Mesenchymal stem cell (in vitro differentiated cells and primary cell): ENCODE data around the gene CYP24A1.

ENCODE experiments used
- DNase-seq: peaks from one replicate; pipeline ENCODE4 v3.0.0-alpha.2; 2013
- H2AFZ ChIP-seq: one replicate; pipeline ENCODE4 v1.6.1; 2013; ENCODE audit warnings: low read depth, mild to moderate bottlenecking, control low read depth, inconsistent platforms, low read length, moderate library complexity
- H2AK5ac ChIP-seq: 2 replicates; pipeline ENCODE4 v1.6.1; 2013; ENCODE audit warnings: low read length, moderate library complexity, mild to moderate bottlenecking, inconsistent platforms; ENCODE audit not compliant: severe bottlenecking
- H2BK120ac ChIP-seq: one replicate; pipeline ENCODE4 v1.6.1; 2013; ENCODE audit warnings: low read depth, mild to moderate bottlenecking, inconsistent platforms, low read length, moderate library complexity
- H2BK12ac ChIP-seq, 2 experiments: one replicate each; pipeline ENCODE4 v1.6.1; 2013; ENCODE audit warnings: inconsistent platforms in 2 of 2, low read length in 2 of 2, mild to moderate bottlenecking in 2 of 2, moderate library complexity in 2 of 2, control low read depth in 1 of 2
- H2BK15ac ChIP-seq: one replicate; pipeline ENCODE4 v1.6.1; 2013; ENCODE audit warnings: mild to moderate bottlenecking, low read depth, inconsistent platforms; ENCODE audit not compliant: poor library complexity, severe bottlenecking
- H2BK5ac ChIP-seq: 2 replicates; pipeline ENCODE4 v1.6.1; 2013; ENCODE audit warnings: low read depth, mild to moderate bottlenecking, low read length, control low read depth, inconsistent platforms; ENCODE audit not compliant: poor library complexity, severe bottlenecking
- H3K14ac ChIP-seq, 2 experiments: one replicate each; pipeline ENCODE4 v1.6.1; 2013; ENCODE audit warnings: inconsistent platforms in 2 of 2, low read length in 2 of 2, control low read depth in 1 of 2, mild to moderate bottlenecking in 1 of 2, moderate library complexity in 1 of 2
- H3K18ac ChIP-seq, 2 experiments: one replicate each; pipeline ENCODE4 v1.6.1; 2013; ENCODE audit warnings: inconsistent platforms in 2 of 2, low read length in 2 of 2, control low read depth in 1 of 2, low read depth in 1 of 2, mild to moderate bottlenecking in 1 of 2
- H3K23ac ChIP-seq, 2 experiments: one replicate each; pipeline ENCODE4 v1.6.1; 2013; ENCODE audit warnings: inconsistent platforms in 2 of 2, low read length in 2 of 2, mild to moderate bottlenecking in 2 of 2, moderate library complexity in 2 of 2, control low read depth in 1 of 2
- H3K27ac ChIP-seq: 2 replicates; pipeline ENCODE4 v1.5.1; 2013; ENCODE audit warnings: mild to moderate bottlenecking, moderate library complexity, low read length, control low read depth, inconsistent platforms; ENCODE audit not compliant: poor library complexity, severe bottlenecking
- H3K27me3 ChIP-seq, 2 experiments: 2 replicates each; pipeline versions ENCODE4 v1.6.1 to v1.7.0; 2013; ENCODE audit warnings: low read length in 2 of 2, mild to moderate bottlenecking in 2 of 2, moderate library complexity in 2 of 2, control low read depth in 1 of 2, inconsistent platforms in 1 of 2; ENCODE audit not compliant: control insufficient read depth in 1 of 2, insufficient read depth in 1 of 2
- H3K36me3 ChIP-seq, 2 experiments: 2 replicates each; pipeline versions ENCODE4 v1.6.1 to v1.7.0; 2013; ENCODE audit warnings: low read length in 2 of 2, control low read depth in 1 of 2, inconsistent platforms in 1 of 2, low read depth in 1 of 2, mild to moderate bottlenecking in 1 of 2; ENCODE audit not compliant: insufficient read depth in 2 of 2, control insufficient read depth in 1 of 2
- H3K4ac ChIP-seq, 2 experiments: one replicate each; pipeline ENCODE4 v1.6.1; 2013; ENCODE audit warnings: inconsistent platforms in 2 of 2, low read length in 2 of 2, mild to moderate bottlenecking in 2 of 2, moderate library complexity in 2 of 2, control low read depth in 1 of 2, low read depth in 1 of 2
- H3K4me1 ChIP-seq: 2 replicates; pipeline ENCODE4 v1.6.1; 2013; ENCODE audit warnings: low read depth, low read length, control low read depth; ENCODE audit not compliant: control insufficient read depth, insufficient read depth
- H3K4me2 ChIP-seq: 2 replicates; pipeline ENCODE4 v1.6.1; 2013; ENCODE audit warnings: low read length, mild to moderate bottlenecking, inconsistent platforms; ENCODE audit not compliant: poor library complexity, severe bottlenecking
- H3K4me3 ChIP-seq, 2 experiments: 2 replicates each; pipeline versions ENCODE4 v1.5.1 to v1.7.0; 2013; ENCODE audit warnings: low read length in 2 of 2, mild to moderate bottlenecking in 2 of 2, control low read depth in 1 of 2, low read depth in 1 of 2; ENCODE audit not compliant: insufficient read depth in 1 of 2
- H3K79me1 ChIP-seq: replicated peaks from 2 replicates; pipeline ENCODE4 v1.6.1; 2013; ENCODE audit warnings: mild to moderate bottlenecking, control low read depth, low read length, inconsistent platforms; ENCODE audit not compliant: poor library complexity, severe bottlenecking
- H3K9ac ChIP-seq: 2 replicates; pipeline ENCODE4 v1.7.0; 2013; ENCODE audit warnings: mild to moderate bottlenecking, low read length, moderate library complexity
- H3K9me3 ChIP-seq: 2 replicates; pipeline ENCODE4 v1.7.0; 2013; ENCODE audit warnings: mild to moderate bottlenecking, low read length; ENCODE audit not compliant: control insufficient read depth
- H4K8ac ChIP-seq: one replicate; pipeline ENCODE4 v1.6.1; 2013; ENCODE audit warnings: inconsistent platforms, mild to moderate bottlenecking, low read length, moderate library complexity
- H4K91ac ChIP-seq: one replicate; pipeline ENCODE4 v1.6.1; 2013; ENCODE audit warnings: mild to moderate bottlenecking, low read length, inconsistent platforms
- WGBS: methylation state at CpG from one replicate; pipeline ENCODE4 v1.1.7; 2013; ENCODE audit warnings: mixed read lengths; 5-methylcytosine and 5-hydroxymethylcytosine counted together

CYP24A1 gene

GRCh38 chr20:54188132-54188849 is 14.5 kb upstream of the CYP24A1 start:
- Histone ChIP-seq H3K27me3 (peaks cover 12 to 30% of the 10 kb centered on the region in 2 experiments), H4K91ac (no peak overlapping the region), H2BK15ac (no peak overlapping the region), H3K4ac (no peak overlapping the region), H2BK12ac (no peak overlapping the region), H3K14ac (no peak overlapping the region), H3K36me3 (no peaks in the 10 kb centered on the region), H3K79me1 (no peaks in the 10 kb centered on the region), H3K4me3 (no peak overlapping the region), H3K9ac (no peak overlapping the region), H3K9me3 (no peaks in the 10 kb centered on the region), H3K4me1 (no peaks in the 10 kb centered on the region), H2AK5ac (no peak overlapping the region), H2AFZ (no peak overlapping the region), H3K23ac (no peak overlapping the region), H3K4me2 (no peak overlapping the region), H3K27ac (no peak overlapping the region), H4K8ac (no peak overlapping the region), H2BK120ac (no peak overlapping the region), H3K18ac (no peak overlapping the region), H2BK5ac (no peak overlapping the region)
- 88% methylated on average over 10 of the region's 11 CpGs for WGBS
- DNase-seq = no peak

- H2BK12ac ChIP-seq = no peak overlapping the region
- no peaks in the 10 kb centered on the region for H3K36me3 ChIP-seq
- no peak for DNase-seq
- 91% methylated on average over 10 of the region's 10 CpGs for WGBS
- no peak overlapping the region for H3K4me3 ChIP-seq
- H3K27me3 ChIP-seq = peaks cover 29 to 50% of the 10 kb centered on the region in 2 experiments
- H3K9ac ChIP-seq = no peak overlapping the region
- no peak overlapping the region for H3K4me2 ChIP-seq
- H2AK5ac ChIP-seq = no peak overlapping the region
- H4K8ac ChIP-seq = no peak overlapping the region
- H3K14ac ChIP-seq = no peak overlapping the region
- H4K91ac ChIP-seq = no peak overlapping the region
- H2BK15ac ChIP-seq = no peak overlapping the region
- no peak overlapping the region for H2BK5ac ChIP-seq
- no peaks in the 10 kb centered on the region for H3K4me1 ChIP-seq
- H3K9me3 ChIP-seq = no peaks in the 10 kb centered on the region
- no peak overlapping the region for H3K18ac ChIP-seq
- H3K27ac ChIP-seq = no peak overlapping the region
- no peaks in the 10 kb centered on the region for H3K79me1 ChIP-seq
- no peak overlapping the region for H2AFZ ChIP-seq
- no peak overlapping the region for H2BK120ac ChIP-seq
- H3K4ac ChIP-seq = no peak overlapping the region
- no peak overlapping the region for H3K23ac ChIP-seq
Measured at GRCh38 chr20:54184904-54185626, 11.3 kb upstream of the CYP24A1 start.

DNA sequence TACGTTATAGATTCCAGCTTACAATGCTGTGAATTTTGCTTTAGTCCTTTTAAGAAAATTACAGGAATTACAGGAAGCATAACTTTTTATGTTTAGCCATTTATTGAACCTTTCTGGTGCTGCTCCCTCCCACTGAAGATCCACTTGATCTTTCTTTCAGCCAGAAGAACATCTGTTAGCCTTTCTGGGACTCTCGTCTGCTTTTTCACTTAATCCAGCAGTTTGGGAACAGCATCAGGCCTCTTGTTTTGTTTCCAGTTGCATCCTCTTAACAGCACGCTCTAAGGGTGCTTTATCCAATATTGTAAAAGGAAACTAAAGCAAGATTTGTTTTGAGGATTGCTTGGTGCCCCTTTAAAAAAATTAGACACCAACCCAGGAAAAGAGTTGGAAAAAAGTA is 10.3 kb upstream of the CYP24A1 start:
- H3K14ac ChIP-seq = no peak overlapping the region
- H4K8ac ChIP-seq = no peak overlapping the region
- no peaks in the 10 kb centered on the region for H3K79me1 ChIP-seq
- H3K4me1 ChIP-seq = no peaks in the 10 kb centered on the region
- H2BK15ac ChIP-seq = no peak overlapping the region
- H3K9ac ChIP-seq = no peak overlapping the region
- no peak overlapping the region for H4K91ac ChIP-seq
- H2AK5ac ChIP-seq = no peak overlapping the region
- H3K23ac ChIP-seq = no peak overlapping the region
- no peak overlapping the region for H3K4me2 ChIP-seq
- 67% methylated on average over 2 of the region's 3 CpGs for WGBS
- H3K4me3 ChIP-seq = no peak overlapping the region
- no peaks in the 10 kb centered on the region for H3K36me3 ChIP-seq
- H3K27me3 ChIP-seq = peaks cover 31 to 50% of the 10 kb centered on the region in 2 experiments
- H2BK5ac ChIP-seq = no peak overlapping the region
- H3K4ac ChIP-seq = no peak overlapping the region
- H2AFZ ChIP-seq = no peak overlapping the region
- H3K9me3 ChIP-seq = no peaks in the 10 kb centered on the region
- no peak overlapping the region for H2BK12ac ChIP-seq
- no peak overlapping the region for H3K18ac ChIP-seq
- no peak overlapping the region for H3K27ac ChIP-seq
- no peak for DNase-seq
- H2BK120ac ChIP-seq = no peak overlapping the region

GRCh38 chr20:54180931-54181330 is 7.1 kb upstream of the CYP24A1 start:
- no peak overlapping the region for H3K4me3 ChIP-seq
- no peaks in the 10 kb centered on the region for H3K4me1 ChIP-seq
- peaks cover 30 to 42% of the 10 kb centered on the region in 2 experiments for H3K27me3 ChIP-seq
- no peak overlapping the region for H3K4ac ChIP-seq
- no peak overlapping the region for H3K9ac ChIP-seq
- no peaks in the 10 kb centered on the region for H3K9me3 ChIP-seq
- WGBS = no CpG with 5 or more reads among the region's 1 CpG
- no peak overlapping the region for H4K8ac ChIP-seq
- H2AK5ac ChIP-seq = no peak overlapping the region
- H3K36me3 ChIP-seq = no peaks in the 10 kb centered on the region
- H3K14ac ChIP-seq = no peak overlapping the region
- H3K4me2 ChIP-seq = no peak overlapping the region
- no peak overlapping the region for H2BK120ac ChIP-seq
- no peak overlapping the region for H2BK12ac ChIP-seq
- H2BK15ac ChIP-seq = no peak overlapping the region
- H3K18ac ChIP-seq = no peak overlapping the region
- H2BK5ac ChIP-seq = no peak overlapping the region
- H3K27ac ChIP-seq = no peak overlapping the region
- H3K23ac ChIP-seq = no peak overlapping the region
- no peaks in the 10 kb centered on the region for H3K79me1 ChIP-seq
- no peak overlapping the region for H4K91ac ChIP-seq
- DNase-seq = no peak
- no peak overlapping the region for H2AFZ ChIP-seq
